Spleen (tissue), 11 donors: ENCODE results near the gene RUFY3. TPM values are rescaled to one million over a fixed set of nuclear protein-coding genes. Genes with fewer than 3 reads are reported as not detected.
"Not testable (repeated sequence)": the region's sequence is repeated elsewhere in the genome, so short reads cannot be mapped to it uniquely, and the experiment has no call there.

ENCODE experiments used
- DNase-seq: peaks from one replicate; pipeline ENCODE4 v3.0.0-alpha.2; 2020
- H3K27ac ChIP-seq, 8 donors: fragments of 200-600 bp; sonication (generic) in 7 of 8; 1 replicate in 4 of 8; 2 replicates in 4 of 8; pipeline versions ENCODE4 v1.5.0 to v1.8.0; 2016 to 2021; ENCODE audit warnings: inconsistent platforms in 4 of 8, mild to moderate bottlenecking in 4 of 8, moderate library complexity in 1 of 8
- H3K27me3 ChIP-seq, 7 donors: fragments of 200-600 bp; sonication (generic) in 6 of 7; replicated peaks in 1 of 7; 1 replicate in 4 of 7; 2 replicates in 3 of 7; pipeline versions ENCODE4 v1.5.0 to v1.8.0; 2016 to 2021; ENCODE audit warnings: inconsistent platforms in 3 of 7, mild to moderate bottlenecking in 1 of 7
- H3K36me3 ChIP-seq, 6 donors: fragments of 200-600 bp; sonication (generic) in 5 of 6; 1 replicate in 4 of 6; 2 replicates in 2 of 6; pipeline versions ENCODE4 v1.5.0 to v1.8.0; 2016 to 2021; ENCODE audit warnings: inconsistent platforms in 2 of 6
- H3K4me1 ChIP-seq, 6 donors: fragments of 200-600 bp; sonication (generic) in 5 of 6; 1 replicate in 3 of 6; 2 replicates in 3 of 6; pipeline versions ENCODE4 v1.5.0 to v1.8.0; 2016 to 2021; ENCODE audit warnings: inconsistent platforms in 3 of 6
- H3K4me3 ChIP-seq, 8 donors: fragments of 200-600 bp; sonication (generic) in 7 of 8; 1 replicate in 4 of 8; 2 replicates in 4 of 8; pipeline versions ENCODE4 v1.5.0 to v1.8.0; 2016 to 2021; ENCODE audit warnings: inconsistent platforms in 4 of 8, mild to moderate bottlenecking in 4 of 8, moderate library complexity in 2 of 8
- H3K9me3 ChIP-seq, 8 donors: fragments of 200-600 bp; sonication (generic) in 7 of 8; 1 replicate in 4 of 8; 2 replicates in 4 of 8; pipeline versions ENCODE4 v1.5.0 to v1.8.0; 2016 to 2021; ENCODE audit warnings: inconsistent platforms in 4 of 8
- POLR2A ChIP-seq, 3 donors: fragments of 450-650 bp; IDR thresholded peaks; one replicate each; pipeline ENCODE4 v1.5.1; 2017; ENCODE audit warnings: antibody characterized with exemption in 3 of 3, mild to moderate bottlenecking in 1 of 3
- POLR2AphosphoS5 ChIP-seq, 3 donors: sonication (generic); formaldehyde crosslinking; IDR thresholded peaks; one replicate each; pipeline ENCODE4 v1.5.1; 2017; ENCODE audit warnings: antibody characterized with exemption in 3 of 3
- WGBS, 5 donors: extraction: QIAGEN DNeasy Blood & Tissue Kit in 3 of 5; methylation state at CpG; one replicate each; pipeline versions ENCODE4 v1.1.5 to v1.1.7; 2013 to 2018; 5-methylcytosine and 5-hydroxymethylcytosine counted together
- intact Hi-C: fragments of 100-400 bp; cut with DNase I; formaldehyde crosslinking; loops from one replicate; pipeline ENCODE4 v1.15.0; 2023; ENCODE audit warnings: low total_unique reads
- polyA plus RNA-seq, 3 donors: library from polyadenylated mRNA; stranded (reverse); fragments of 200-250 nt; gene quantifications; one replicate each; pipeline ENCODE4 v1.2.1, GENCODE V29; 2013
- total RNA-seq, 7 donors: library from RNA; depleted of rRNA in 3 of 7; stranded (reverse); fragments of >200 nt in 3 of 7; fragmentation: NEBNext Ultra II Directional in 4 of 7; extraction: Animal tissue kit (Norgen Biotek cat#: 25700) in 4 of 7; gene quantifications; one replicate each; pipeline versions ENCODE4 v1.1.0 to v1.2.1, GENCODE V29; 2016 to 2021
- TF ChIP-seq, protein P1 (sequence below), 11 experiments: fragments of 200-600 bp in 7 of 11; fragments of 450-650 bp in 4 of 11; sonication (generic) in 4 of 11; IDR thresholded peaks in 8 of 11; conservative IDR thresholded peaks in 3 of 11; 1 replicate in 7 of 11; 2 replicates in 4 of 11; pipeline versions ENCODE4 v1.4.0 to v1.8.0; 2016 to 2021; ENCODE audit warnings: antibody characterized with exemption in 11 of 11, inconsistent platforms in 4 of 11, mild to moderate bottlenecking in 1 of 11
- donor health status: healthy with polysubstance abuse.
- donor health status: DM: no; HTN: no; CAD: no; lungs with moderate emphysema.
- donor health status: DM: no; HTN: no; CAD: no.
- donor health status: Bipolar disorder and iron deficiency.
- donor health status: healthy.
- donor health status: DM: no; HTN: no; CAD: no.
- donor health status: DM: yes; HTN: yes; CAD: no.

RUFY3 gene
- total and polyA plus RNA-seq, 10 donors, result 19.2 to 96.8 (median 76.2) TPM

DNA sequence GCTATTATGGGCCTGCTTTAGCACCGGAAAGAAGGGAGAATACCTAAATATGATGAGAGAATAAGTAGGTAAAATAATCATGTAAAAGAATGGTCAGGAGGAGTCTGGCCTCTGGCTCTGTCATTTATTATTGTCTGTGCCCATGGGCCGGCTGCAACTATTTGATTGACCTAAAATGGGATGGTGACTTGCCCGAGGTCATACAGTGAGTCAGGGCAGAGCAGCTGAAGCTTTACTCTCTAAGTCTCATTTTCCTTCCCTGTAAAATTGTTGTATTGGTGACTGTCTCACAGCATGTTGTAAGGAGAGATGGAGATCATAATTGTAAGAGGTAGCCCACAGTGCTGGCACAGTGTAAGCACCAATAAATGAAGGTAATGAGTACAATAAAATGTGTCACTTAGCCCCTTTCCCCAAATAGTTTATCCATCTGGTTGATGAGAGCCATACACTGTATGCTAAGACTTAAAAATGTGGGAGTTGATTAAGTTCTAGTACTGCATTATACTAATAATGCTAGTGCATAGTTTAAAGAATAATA is 39.6 kb downstream of the RUFY3 start:
- TF ChIP-seq POLR2AphosphoS5 (IDR thresholded peaks at IDR 0.05) (no peak), POLR2A (IDR thresholded peaks at IDR 0.05) (no peak)
- TF ChIP-seq, protein P1, sequence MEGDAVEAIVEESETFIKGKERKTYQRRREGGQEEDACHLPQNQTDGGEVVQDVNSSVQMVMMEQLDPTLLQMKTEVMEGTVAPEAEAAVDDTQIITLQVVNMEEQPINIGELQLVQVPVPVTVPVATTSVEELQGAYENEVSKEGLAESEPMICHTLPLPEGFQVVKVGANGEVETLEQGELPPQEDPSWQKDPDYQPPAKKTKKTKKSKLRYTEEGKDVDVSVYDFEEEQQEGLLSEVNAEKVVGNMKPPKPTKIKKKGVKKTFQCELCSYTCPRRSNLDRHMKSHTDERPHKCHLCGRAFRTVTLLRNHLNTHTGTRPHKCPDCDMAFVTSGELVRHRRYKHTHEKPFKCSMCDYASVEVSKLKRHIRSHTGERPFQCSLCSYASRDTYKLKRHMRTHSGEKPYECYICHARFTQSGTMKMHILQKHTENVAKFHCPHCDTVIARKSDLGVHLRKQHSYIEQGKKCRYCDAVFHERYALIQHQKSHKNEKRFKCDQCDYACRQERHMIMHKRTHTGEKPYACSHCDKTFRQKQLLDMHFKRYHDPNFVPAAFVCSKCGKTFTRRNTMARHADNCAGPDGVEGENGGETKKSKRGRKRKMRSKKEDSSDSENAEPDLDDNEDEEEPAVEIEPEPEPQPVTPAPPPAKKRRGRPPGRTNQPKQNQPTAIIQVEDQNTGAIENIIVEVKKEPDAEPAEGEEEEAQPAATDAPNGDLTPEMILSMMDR (IDR thresholded peaks at IDR 0.05 in 8 of 11, conservative IDR thresholded peaks at IDR 0.05 in 3 of 11), result no peak
- Histone ChIP-seq H3K4me1 (peaks cover 0 to 18% (median 14%) of the 10 kb centered on the region in 6 donors), H3K27ac (no peak overlapping the region), H3K9me3 (no peaks in the 10 kb centered on the region), H3K27me3 (no peaks in the 10 kb centered on the region), H3K4me3 (no peak overlapping the region), H3K36me3 (peaks cover 0 to 43% (median 24%) of the 10 kb centered on the region in 6 donors)
- intact Hi-C loops, result no loop called here
- DNase-seq, result no peak
- 87 to 95% (median 93%) methylated on average over 3 of the region's 3 CpGs for WGBS, 5 donors

DNA sequence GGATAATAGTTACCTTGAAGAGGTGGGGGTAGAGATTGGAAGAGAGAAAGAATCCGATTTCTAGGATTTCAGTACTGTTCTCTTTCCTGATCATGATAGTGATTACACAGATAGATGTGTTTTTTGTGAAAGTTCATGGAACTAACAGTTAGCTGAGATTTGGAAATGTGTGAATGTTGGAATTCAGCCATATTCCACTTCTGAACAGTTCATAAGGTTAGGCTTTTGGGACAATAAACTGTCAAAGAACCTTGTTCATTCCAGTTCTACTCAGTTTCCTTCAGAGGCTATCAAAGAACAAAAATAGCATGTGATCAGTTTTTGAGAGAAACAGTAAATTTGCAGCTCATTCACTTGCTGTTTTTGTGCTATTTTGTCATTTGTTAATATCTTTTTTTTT is 43.6 kb downstream of the RUFY3 start:
- Histone ChIP-seq H3K4me3 (no peak overlapping the region), H3K27me3 (no peaks in the 10 kb centered on the region), H3K4me1 (peaks cover 0 to 4% (median 0%) of the 10 kb centered on the region in 6 donors), H3K36me3 (peaks cover 0 to 76% (median 42%) of the 10 kb centered on the region in 6 donors), H3K27ac (no peak overlapping the region), H3K9me3 (no peaks in the 10 kb centered on the region)
- intact Hi-C loops, result no loop called here
- DNase-seq, result no peak
- TF ChIP-seq POLR2A (IDR thresholded peaks at IDR 0.05), result no peak
- TF ChIP-seq, protein P1 (IDR thresholded peaks at IDR 0.05 in 8 of 11, conservative IDR thresholded peaks at IDR 0.05 in 3 of 11), result no peak
- TF ChIP-seq POLR2AphosphoS5 (IDR thresholded peaks at IDR 0.05), result no peak
- WGBS, 5 donors, result 83 to 98% (median 94%) methylated on average over 1 of the region's 1 CpG

DNA sequence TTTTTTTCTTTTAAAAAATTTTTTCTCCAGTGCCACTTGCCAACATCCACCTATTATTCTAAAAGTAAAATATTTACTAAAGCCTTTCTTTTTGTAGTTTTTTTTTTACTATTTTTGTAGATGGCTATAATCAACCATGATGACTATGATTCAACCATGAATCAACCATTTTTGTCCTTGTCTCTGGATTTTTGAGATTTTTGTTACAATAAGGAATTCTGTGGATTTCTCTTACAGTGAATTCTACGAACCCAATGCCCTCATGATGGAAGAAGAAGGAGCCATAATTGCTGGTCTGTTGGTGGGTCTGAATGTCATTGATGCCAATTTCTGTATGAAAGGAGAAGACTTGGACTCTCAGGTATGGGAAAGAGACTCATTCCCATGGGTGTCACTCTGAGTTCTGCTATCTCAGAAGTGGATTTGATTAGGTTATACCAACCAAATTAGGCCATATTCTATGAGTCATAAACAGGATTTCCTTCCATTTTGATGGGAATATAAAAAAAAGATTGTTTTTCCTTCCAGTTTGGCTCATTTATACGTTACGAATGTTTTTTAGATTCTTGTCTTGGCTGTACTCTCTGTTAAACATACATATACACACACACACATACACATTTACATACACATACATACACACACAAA is 46.7 kb downstream of the RUFY3 start:
- H3K4me1 ChIP-seq, result peaks cover 0 to 9% (median 0%) of the 10 kb centered on the region in 6 donors
- no peaks in the 10 kb centered on the region for H3K27me3 ChIP-seq
- peaks cover 0 to 84% (median 42%) of the 10 kb centered on the region in 6 donors for H3K36me3 ChIP-seq
- intact Hi-C loops, result no loop called here
- no peak overlapping the region for H3K27ac ChIP-seq
- no peak for TF ChIP-seq POLR2A (IDR thresholded peaks at IDR 0.05)
- no peak for TF ChIP-seq POLR2AphosphoS5 (IDR thresholded peaks at IDR 0.05)
- TF ChIP-seq, protein P1 (IDR thresholded peaks at IDR 0.05 in 8 of 11, conservative IDR thresholded peaks at IDR 0.05 in 3 of 11), result no peak
- DNase-seq, result no peak
- no peak overlapping the region for H3K4me3 ChIP-seq
- no peaks in the 10 kb centered on the region for H3K9me3 ChIP-seq
- 83 to 94% (median 88%) methylated on average over 3 of the region's 3 CpGs for WGBS, 5 donors

DNA sequence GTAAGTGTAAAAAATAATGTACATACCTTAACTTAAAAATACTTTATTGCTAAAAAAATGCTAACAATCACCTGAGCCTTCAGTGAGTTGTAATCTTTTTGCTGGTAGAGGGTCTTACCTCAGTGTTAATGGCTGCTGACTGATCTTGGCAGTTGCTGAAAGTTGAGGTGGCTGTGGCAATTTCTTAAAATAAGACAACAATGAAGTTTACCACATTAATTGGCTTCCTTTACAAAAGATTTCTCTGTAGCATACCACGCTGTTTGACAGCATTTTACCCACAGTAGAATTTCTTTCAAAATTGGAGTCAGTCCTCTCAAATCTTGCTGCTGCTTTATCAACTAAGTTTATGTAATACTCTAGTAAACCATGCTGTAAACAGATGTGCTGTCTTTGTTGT is 47.6 kb downstream of the RUFY3 start:
- H3K4me3 ChIP-seq, H3K9me3 ChIP-seq, DNase-seq, H3K27me3 ChIP-seq, H3K27ac ChIP-seq, intact Hi-C loops, H3K4me1 ChIP-seq: not testable (repeated sequence)
- 50 to 98% (median 81%) methylated on average over 1 of the region's 1 CpG for WGBS, 5 donors
- H3K36me3 ChIP-seq, result peaks cover 0 to 82% (median 39%) of the 10 kb centered on the region in 6 donors
